Cardiac septum (tissue), 1 donor: ENCODE data around the gene ZNF3. TPM values are rescaled to one million over a fixed set of nuclear protein-coding genes. Genes with fewer than 3 reads are reported as not detected.
A peak's percentile ranks its signal among the peaks of the same experiment; 100 is the strongest.

Experiments
- DNase-seq: peaks from one replicate; pipeline ENCODE4 v3.0.0-alpha.2; 2020; ENCODE audit warnings: low spot score
- intact Hi-C: fragments of 100-400 bp; cut with DNase I; formaldehyde crosslinking; loops from one replicate; pipeline ENCODE4 v1.14.0; 2022
- total RNA-seq: library from RNA; stranded (reverse); fragmentation: NEBNext Ultra II Directional; extraction: Animal tissue kit (Norgen Biotek cat#: 25700); gene quantifications from one replicate; pipeline ENCODE4 v1.2.1, GENCODE V29; 2021
- donor health status: DM: no; HTN: no; CAD: no.

ZNF3 gene
- total RNA-seq, 1 donor from 2014 or later = 14.5 TPM

GRCh38 chr7:100091411-100092181 lies 10.1 kb upstream of the ZNF3 start:
- DNase-seq = no peak
- intact Hi-C loops = no loop called here

GRCh38 chr7:100090527-100091410 lies 9.2 kb upstream of the ZNF3 start:
- no peak for DNase-seq
- intact Hi-C loops = no loop called here

GRCh38 chr7:100089458-100090196 lies 8.1 kb upstream of the ZNF3 start:
- no peak for DNase-seq

GRCh38 chr7:100088621-100089457 lies 7.3 kb upstream of the ZNF3 start, which contains the start of gene COPS6:
Gene COPS6, plus strand, starts transcription at chr7:100088969. Its CDS starts 22 bp downstream, at chr7:100088991.
- DNase-seq = peak; percentile 92
- intact Hi-C loops = loop anchor here (5.0 to 10.0 kb wide), 2 partner anchors 38 to 174 kb away; partner anchors contain the start of genes MBLAC1 and TRIM4

More at GRCh38 chr7:100089458-100090196, 8.1 kb upstream of the ZNF3 start:
- intact Hi-C loops = loop anchor here (5.0 to 10.0 kb wide), 2 partner anchors 38 to 175 kb away; partner anchors contain the start of genes MBLAC1 and TRIM4

- intact Hi-C loops = loop anchor here (5.0 to 10.0 kb wide), 2 partner anchors 39 to 173 kb away; partner anchors contain the start of genes MBLAC1 and TRIM4
- DNase-seq = no peak
These were observed 6.6 kb upstream of the ZNF3 start for GRCh38 chr7:100088095-100088620.

GRCh38 chr7:100087055-100087750 lies 5.7 kb upstream of the ZNF3 start:
- intact Hi-C loops = loop anchor here (5.0 to 10.0 kb wide), 2 partner anchors 40 to 172 kb away; partner anchors contain the start of genes MBLAC1 and TRIM4

GRCh38 chr7:100085515-100085914 lies 4.0 kb upstream of the ZNF3 start:
- intact Hi-C loops = loop anchor here (5.0 to 10.0 kb wide), 2 partner anchors 42 to 171 kb away; partner anchors contain the start of genes MBLAC1 and TRIM4

More at GRCh38 chr7:100087055-100087750, 5.7 kb upstream of the ZNF3 start:
- no peak for DNase-seq

GRCh38 chr7:100082978-100083377 lies 1.5 kb upstream of the ZNF3 start:
- DNase-seq = no peak
- intact Hi-C loops = loop anchor here (5.0 to 10.0 kb wide), 2 partner anchors 86 to 168 kb away; partner anchors contain the start of gene TRIM4

More at GRCh38 chr7:100085515-100085914, 4.0 kb upstream of the ZNF3 start:
- DNase-seq = no peak

GRCh38 chr7:100080907-100081534 lies 502 bp downstream of the ZNF3 start:
- intact Hi-C loops = loop anchor here (5.0 to 10.0 kb wide), 2 partner anchors 84 to 166 kb away; partner anchors contain the start of gene TRIM4
- DNase-seq = no peak

GRCh38 chr7:100079024-100079560 lies 2.4 kb downstream of the ZNF3 start:
- intact Hi-C loops = no loop called here
- DNase-seq = no peak

GRCh38 chr7:100077205-100077604 lies 4.3 kb downstream of the ZNF3 start:
- no peak for DNase-seq
- intact Hi-C loops = no loop called here

- intact Hi-C loops = no loop called here
- DNase-seq = no peak
These were observed 6.1 kb downstream of the ZNF3 start for GRCh38 chr7:100075418-100075817.

GRCh38 chr7:100074841-100075240 lies 6.7 kb downstream of the ZNF3 start:
- intact Hi-C loops = no loop called here
- no peak for DNase-seq

GRCh38 chr7:100072462-100072861 lies 9.1 kb downstream of the ZNF3 start:
- intact Hi-C loops = no loop called here
- no peak for DNase-seq

- DNase-seq = no peak
- intact Hi-C loops = no loop called here
These were observed 10.4 kb downstream of the ZNF3 start for GRCh38 chr7:100071018-100071723.

GRCh38 chr7:100069991-100070390 lies 11.5 kb downstream of the ZNF3 start:
- DNase-seq = no peak
- intact Hi-C loops = no loop called here
